ENCODE measurements around the gene C16orf89.
"Not testable (repeated sequence)": the region's sequence is repeated elsewhere in the genome, so short reads cannot be mapped to it uniquely, and the experiment has no call there.

C16orf89 gene

DNA sequence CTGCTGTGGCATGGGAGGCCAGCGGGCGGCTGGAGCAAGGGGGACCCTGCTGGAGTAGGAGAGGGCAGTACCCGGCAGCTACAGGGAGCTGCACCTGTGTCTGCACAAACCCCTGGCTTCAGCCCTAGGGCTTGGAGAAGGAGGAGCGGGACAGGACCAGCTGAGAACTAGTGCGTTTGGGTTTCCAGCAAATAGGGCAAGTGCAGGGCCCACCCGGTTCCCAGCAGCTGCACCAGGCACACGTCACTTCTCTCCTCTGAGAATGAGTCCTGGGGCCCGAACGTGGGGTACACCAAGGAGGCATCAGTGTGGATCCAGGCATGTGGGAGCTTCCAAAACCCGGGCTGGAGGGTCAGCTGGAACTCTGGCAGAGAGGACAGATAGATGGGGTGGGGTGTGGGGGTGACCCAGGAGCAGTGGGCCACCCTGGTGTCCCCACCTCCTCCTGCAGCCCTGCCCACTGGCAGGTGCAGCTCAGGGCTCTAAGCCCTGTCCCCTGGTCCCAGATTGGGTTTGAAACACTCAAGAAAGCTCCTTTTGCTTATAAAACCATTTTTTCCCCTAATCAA lies 5.6 kb downstream of the C16orf89 start:
- no peak for DNase-seq (ENCODE audit: low read depth)

DNA sequence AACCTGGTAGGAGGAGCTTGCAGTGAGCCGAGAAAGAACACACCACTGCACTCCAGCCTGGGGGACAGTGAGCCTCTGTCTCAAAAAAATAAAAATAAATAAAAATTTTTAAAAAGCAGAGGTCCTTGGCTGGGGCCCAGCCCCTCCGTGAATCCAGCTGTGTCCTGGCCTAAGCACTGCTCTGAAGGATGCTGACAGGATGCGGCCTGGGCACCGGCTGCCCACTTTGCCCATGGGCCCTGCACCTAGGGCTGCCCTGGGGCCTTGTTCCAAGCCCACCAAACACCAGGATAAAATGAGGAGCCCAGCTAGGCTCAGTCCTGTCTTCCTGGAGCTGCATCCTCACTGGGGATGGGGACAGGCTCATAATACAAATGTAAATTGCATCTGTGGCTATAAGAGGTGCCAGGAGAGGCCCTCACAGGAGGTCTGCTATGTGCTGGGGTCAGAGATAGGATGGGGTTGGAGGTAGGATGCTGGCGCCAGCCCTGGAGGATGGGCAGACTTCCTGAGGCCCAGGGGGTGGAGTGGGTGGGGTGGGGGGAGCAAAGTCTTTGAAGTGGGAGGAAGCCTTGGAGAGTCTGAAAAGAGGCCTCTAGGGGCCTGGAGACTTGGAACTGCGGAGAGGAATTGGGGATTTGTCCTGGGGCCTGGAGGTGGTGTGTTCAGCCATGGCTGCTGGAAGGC lies 6.2 kb downstream of the C16orf89 start:
- no peak for DNase-seq (ENCODE audit: low read depth)

DNA sequence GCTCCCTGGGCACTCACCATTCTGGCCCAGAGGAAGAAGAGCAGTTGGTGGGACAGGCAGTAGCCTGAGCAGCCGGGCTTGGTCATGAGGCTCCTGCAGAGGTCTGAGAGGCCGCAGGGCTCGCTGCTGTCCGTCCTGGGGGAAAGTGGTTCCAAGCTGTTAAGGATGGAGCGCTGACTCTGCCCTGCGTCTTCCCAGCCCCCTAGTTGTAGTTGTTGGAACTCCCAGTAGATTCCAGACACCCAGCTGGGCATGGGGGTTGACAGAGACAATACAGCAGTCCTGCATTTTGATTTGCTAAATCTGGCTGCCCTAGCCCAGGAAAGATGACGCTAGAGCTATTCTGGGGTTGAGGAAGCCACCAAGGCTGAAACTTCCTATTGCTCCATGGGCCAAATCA lies 7.3 kb downstream of the C16orf89 start:
- DNase-seq (ENCODE audit: low read depth) = no peak

DNA sequence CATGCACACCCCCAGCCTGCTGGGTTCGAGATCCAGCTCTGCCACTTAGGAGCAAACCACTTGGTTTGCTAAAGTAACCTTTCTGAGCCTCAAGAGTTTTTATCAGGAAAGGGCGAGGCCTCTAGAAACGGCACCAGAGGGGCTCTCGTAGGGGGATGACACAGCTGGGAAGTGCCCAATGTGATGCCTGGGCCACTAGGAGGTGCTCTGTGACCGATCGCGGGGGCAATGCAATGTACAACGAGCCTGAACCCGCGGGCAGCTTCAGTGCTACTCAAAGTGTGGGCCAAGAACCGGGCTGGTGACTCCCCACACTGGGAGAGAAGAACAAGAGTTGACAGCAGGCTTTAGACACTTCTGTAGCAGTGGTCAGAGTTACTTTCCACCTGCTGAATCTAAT lies 9.4 kb downstream of the C16orf89 start:
- no peak for DNase-seq (ENCODE audit: low read depth)

DNA sequence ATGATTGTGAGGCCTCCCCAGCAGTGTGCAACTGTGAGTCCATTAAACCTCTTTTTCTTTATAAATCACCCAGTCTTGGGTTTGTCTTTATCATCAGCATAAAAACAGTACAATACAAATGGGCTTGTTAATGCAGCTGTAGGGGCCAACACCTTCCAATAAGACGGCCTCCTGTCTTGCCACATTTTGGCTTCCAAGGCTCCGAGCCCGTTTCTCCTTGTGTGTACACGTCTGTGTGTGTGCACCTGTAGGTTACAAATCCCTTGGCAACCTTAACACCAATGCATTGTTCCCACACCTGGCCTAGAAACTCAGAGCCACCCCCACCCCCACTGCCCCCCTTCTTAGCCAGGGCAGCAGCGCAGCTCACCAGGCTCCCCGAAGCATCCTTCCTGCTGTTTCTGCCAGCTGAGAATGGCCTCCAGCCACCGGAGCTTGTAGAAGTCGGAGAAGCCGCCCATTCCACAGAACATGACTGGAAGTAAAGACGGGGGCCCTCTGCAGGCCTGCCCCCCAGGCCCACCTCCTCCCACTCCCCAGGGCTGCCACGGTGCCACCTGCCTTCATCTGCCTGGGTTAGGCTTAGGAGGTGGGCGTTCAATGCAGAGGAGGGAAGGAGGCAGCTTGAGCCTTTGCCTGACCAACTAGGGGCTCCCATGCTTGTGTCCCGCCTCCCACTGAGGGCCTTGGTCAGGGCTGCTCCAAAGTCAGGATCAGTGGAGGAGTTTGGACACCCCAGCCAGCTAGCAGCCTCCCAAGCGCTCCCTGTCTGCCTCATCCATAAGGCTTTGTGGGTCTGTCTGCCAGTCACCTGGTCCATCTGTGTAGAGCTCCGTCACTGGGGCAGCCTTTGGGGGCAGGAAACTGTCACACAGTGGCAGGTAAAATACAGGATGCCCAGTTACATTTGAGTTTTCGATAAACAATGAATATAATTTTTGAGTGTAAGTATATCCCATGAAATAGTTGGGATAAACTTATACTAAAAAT lies 10.6 kb downstream of the C16orf89 start:
- no peak for DNase-seq (ENCODE audit: low read depth)

DNA sequence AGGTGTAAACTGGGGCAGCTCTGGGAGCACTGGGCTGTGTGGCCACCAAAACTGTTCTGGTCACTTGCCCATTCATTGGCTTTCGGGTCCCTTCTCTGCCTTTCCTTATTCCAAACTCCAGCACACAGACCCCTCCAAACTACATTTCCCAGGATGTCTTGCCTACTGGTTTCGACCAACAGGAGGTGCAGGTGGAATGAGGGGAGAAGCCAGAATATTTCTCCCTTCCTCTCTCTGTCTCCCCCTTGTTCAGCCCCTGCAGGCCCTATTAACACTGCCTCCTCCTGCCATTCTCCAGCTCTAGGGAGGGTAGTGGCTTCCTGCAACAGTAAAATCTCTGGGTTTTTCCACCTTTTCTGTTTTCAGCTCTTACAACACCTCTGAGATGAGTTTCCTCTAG lies 18.8 kb downstream of the C16orf89 start:
- DNase-seq (ENCODE audit: low read depth) = no peak

DNA sequence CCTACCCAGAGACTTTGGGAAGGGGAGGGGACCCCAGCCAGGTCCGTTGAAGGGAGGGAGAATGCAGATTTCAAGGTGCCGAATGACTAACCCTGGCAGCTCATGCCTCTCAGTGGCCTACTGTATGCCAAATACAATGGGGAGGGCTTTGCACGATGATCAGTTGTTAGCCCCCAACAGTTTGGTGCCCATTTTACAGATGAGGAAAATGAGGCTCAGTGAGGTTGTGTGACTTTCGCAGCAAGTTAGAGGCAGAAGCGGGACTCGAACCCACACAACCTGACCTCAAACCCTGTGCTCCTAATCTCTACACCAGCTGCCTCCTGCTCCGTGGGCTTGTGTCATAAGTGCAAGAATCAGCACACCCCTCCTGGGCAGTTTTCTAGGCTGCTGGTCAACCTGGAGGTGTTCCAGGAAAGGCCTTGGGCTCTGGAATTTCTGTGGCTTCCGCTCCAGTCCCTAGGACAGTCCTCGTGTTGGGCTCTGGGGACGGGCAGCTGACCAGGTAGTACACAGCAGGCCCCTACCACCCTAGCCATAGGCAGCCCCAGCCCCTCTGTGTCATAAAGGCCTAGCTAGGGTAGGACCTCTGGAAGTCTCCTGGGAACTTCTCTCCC lies 20.1 kb downstream of the C16orf89 start:
- no peak for DNase-seq (ENCODE audit: low read depth)

DNA sequence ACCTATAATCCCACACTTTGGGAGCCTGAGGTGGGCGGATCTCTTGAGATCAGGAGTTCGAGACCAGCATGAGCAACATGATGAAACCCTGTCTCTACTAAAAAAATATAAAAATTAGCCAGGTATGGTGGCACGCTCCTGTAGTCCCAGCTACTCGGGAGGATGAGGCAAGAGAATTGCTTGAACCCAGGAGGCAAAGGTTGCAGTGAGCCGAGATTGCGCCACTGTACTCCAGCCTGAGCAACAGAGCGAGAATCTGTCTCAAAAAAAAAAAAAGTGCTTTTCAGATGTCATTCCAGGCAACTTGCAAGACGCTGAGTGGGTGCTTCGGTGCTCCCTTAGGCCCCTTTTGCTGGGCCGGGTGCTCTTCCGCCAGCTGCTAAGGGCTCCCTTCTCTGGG lies 21.2 kb downstream of the C16orf89 start:
- not testable (repeated sequence) for DNase-seq (ENCODE audit: low read depth)

DNA sequence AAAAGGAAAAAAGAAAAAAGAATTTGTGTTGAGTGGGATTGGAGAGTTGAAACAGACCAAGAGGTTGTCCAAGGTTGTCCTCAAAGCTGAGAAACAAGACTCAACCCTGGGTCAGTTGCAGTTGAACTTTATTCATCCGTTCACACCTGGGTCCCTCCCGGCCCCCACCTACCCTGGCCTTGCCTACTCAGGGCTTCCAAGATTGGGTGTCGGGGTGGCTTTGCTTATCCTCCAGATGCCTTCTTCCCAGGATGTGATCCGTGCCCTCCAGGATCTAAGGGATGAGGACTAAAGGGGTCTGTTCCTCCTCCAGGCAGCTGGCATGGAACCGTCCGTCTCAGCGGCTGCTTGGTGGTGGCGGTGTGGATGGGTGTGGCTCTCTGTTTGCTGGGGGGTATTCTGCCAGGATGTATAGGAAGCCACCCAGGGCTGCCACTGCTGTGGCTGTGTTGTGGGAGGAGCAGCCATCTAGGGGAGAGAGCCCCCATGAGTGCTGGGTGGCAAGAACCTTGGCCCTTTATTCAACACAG lies 21.7 kb downstream of the C16orf89 start:
- no peak for DNase-seq (ENCODE audit: low read depth)

DNA sequence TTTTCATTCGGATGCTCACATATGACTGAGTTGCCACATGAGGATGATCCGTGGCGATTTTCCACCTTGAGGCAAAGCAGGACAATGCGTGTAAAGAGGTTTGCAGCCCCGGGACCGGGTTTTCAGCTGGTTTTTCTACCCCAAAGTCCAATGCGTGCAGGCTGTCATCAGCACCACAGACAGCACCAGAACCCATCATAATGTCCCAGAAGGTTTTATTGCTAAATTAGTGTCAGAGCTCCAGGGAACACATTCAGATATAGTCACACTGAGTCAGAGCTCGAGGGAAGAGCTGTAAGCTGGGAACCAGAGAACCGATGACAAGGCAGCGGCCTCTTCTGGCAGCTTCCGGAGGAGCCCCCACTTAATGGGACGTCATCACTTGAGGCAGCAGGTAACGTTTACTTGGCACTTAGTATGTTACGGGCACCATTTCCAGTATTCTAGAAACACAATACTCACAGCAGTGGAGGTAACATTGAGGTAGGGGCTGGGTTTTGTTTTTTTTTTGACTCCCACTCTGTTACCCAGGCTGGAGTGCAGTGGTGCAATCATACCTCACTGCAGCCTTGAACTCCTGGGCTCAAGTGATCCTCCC lies 23.1 kb downstream of the C16orf89 start:
- peak; percentile 30 for DNase-seq (ENCODE audit: low read depth)

DNA sequence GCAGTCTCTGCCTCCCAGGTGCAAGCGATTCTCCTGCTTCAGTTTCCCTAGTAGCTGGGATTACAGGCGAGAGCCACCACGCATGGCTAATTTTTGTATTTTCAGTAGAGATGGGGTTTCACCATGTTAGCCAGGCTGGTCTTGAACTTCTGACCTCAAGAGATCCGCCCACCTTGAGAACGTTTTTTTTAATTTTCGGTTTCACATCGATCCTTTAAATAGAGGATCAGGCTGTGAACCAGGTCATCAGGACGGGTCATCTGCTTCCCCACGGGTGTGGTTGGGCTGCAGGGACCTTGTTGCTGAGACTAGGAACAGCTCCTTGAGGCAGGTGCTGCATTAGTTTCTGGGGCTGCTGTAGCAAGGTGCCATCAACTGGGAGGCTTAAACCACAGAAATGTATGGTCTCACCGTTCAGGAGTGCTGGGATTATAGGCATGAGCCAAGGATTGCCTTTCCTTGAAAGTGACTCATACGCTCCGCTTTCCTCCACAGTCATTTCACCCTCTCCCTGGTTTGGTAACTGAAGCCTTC lies 24.1 kb downstream of the C16orf89 start:
- DNase-seq (ENCODE audit: low read depth) = peak; percentile 22

DNA sequence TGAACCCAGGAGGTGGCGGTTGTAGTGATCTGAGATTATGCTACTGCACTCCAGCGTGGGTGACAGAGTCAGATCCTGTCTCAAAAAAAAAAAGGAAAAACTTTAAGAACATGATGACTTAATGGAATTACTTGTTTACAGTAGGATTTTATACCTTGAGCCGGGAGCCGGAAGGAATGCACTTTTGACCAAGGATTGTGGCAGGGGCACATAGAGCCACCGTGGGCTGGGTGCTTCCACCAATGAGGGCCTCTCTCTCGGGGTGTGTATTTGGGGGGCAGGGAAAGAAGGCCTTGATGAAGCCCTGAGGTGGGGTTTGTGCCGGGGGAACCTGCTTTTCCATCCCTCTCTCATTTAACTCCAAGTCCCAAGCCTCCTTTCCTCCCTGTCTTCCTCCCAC lies 25.3 kb downstream of the C16orf89 start:
- DNase-seq (ENCODE audit: low read depth) = no peak

DNA sequence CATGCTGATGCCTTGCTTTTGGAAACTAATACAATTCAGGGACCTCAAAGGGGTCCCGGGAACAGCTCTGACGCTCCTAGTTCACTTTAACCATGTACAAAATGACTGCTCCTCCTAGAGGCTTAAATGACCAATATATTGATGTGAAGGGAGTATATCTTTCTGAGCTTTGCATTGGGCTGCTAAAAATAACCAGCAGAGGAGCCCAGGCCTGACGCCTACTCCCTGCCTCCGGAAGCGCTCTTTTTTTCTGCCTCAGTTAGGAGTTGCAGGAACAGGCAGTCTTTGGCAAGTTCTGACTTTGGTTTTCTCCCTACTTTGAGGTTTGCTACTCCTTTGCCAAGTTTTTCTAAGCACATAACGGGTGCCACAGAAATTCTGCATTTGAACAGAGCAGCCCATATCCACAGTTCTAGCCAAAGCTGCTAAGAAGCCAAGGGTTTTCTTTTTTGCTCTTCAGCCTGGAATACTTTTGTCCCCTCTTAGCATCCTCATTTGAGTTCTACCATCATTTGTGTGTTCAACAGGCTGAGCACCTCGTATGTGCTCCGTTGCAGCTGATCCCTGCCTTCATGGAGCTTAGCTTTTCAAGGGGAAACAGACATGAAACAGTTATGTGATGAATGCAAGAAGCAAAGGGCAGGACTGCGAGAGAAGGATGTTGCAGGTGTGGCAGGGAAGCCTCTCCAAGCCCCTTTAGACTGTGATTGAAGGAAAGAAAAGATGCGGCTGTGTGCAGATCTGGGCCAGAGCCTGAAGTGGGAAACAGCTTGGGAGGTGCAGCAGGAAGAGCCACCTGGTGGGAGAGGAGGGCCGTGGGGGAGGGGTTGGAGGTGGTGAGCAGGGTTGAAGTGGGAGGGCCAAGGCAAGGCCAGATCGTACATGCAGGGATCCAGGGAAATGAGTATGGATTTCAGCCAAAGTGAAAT lies 29.3 kb downstream of the C16orf89 start:
- no peak for DNase-seq (ENCODE audit: low read depth)

DNA sequence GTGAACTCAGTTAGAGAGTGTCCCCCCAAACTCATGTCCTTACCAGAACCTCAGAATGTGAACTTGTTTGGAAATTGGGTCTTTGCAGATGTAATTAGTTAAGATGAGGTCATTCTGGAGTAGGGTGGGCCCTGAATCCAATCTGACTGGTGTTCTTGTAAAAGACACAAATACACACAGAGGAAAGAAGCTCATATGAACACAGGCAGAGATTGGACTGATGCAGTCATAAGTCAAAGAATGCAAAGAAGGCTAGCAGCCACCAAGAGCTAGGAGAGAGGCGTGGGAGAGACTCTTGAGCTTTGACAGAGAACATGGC lies 29.9 kb downstream of the C16orf89 start:
- DNase-seq (ENCODE audit: low read depth) = no peak

DNA sequence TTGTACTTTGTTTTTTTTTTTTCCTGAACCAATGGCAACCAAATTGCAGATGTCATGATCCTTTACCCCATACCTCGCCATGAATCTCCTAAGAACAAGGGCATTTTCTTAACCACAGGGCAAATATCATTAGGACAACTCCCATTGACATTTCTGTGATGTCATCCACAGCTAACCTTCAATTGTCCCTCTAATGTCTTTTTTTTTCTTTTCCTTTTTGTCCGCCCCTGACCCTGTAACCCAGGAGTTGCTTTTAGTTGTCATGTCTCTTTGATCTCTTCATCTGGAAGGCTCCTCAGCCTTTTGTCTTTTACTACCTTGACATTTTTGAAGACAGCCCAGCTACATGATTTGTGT lies 31.6 kb downstream of the C16orf89 start:
- DNase-seq (ENCODE audit: low read depth) = no peak

DNA sequence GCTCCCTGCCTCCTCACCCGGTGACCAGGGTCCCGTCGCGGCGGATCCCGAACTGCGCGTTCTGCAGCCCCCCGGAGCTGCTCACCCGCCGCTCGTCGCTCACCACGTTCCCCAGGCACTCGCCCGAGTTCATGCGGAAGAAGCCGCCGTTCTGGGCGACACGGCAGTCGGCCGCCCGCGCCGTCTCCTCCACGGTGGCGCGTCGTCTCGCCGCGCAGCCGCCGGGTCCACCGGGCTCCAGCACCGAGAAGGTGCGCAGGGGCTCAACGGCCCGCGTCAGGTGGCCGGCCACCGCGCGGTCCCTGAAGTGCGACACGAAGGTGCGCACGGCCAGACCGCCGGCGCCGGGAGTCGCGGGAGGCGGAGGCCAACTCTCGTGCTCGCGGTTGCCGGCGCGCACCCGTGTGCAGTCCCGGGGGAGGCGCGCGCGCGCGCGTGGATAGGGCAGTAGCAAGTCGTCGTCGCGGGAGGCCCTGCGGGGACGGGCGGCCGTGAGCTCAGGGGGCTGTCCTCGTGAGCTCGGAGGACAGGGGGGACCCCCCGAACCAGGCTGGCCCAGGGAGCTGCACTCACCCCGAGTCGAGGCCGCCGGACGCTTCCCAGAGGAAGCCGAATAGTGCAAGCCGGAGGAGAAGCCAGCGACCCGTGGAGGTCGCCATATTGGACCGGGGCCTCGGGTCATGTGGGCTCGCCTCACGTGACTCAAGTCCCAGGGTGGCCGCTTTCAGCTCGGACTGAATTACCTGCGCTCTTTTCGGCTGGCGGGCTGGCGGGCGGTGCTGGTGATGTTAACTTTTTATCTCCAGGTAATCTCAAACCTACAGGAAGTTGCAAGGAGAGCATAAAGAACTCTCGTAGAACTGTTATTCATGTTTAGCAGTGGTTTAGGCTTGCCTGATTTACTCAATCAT lies 32.2 kb downstream of the C16orf89 start, which contains the start of gene NAGPA:
Gene NAGPA (minus strand): TSS at position 680 of the 911 bp plus-strand sequence. CDS start 21 bp downstream, at position 659.
- peak; percentile 30 for DNase-seq (ENCODE audit: low read depth)

DNA sequence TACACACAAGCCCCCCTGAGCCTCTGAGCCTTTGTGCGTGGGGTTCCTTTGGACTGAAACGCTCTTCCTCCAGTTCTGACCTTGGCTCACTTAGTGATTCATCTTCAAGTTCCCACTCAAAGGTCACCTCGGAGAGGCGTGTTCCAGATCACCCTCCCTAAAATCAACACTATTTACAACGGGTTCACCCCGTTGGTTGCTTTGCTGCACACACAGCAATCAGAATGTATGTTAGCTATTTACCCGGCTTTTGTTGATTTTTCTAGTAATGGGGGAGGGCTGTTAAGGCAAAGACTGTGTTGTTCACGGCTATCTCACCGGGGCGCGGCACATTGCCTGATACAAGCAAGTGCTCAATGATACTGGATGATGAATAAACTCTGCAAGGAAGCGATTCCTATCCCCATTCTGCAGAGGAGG lies 33.0 kb downstream of the C16orf89 start:
- DNase-seq (ENCODE audit: low read depth) = no peak

DNA sequence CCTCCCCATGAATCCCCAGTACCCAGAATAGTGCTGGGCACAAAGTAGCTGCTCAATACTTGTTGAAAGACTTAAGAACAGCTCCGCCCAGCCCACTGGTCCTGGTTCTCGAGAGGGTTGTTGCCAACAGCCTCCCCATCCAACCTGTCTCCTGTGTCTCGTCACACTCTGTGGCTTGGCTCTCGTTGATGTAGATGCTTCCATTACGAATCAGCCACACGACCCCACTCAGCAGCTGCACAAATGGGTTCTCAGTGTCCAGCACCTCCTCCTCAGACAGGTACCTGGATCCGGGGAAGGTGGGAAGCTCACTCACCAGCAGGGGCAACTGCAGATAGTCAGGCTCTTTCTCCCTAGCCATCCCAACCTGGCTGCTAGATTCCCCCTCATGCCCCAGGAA lies 34.2 kb downstream of the C16orf89 start:
- no peak for DNase-seq (ENCODE audit: low read depth)

DNA sequence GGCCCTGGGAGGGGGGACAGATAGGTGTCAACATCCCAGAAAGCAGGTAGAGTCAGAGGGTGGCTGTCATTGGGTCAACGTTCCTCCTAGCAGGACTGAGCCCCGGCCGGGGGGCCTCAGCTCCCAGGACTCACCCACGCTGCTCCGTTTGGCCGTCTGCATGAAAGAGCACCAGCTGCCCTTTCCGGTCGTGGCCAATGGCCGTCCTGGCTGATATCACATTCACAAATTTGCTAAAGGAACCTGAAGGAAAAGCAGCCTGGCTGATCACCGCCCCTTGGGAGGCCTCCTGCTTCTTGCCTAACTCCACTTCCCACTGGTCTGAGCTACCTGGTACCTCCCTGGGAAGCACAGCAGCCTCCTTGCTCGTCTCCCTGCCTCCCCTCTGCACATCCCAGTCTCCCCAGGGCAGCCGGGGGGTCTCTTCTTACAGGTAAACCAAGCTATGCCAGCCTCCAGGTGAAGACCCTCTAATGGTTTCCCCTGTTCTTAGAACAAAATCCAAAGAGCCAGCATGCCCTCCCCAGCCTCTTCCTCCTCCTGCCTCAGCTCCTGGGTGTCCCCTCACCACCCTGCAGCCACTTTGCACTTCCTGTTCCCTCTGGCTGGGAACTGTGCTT lies 35.4 kb downstream of the C16orf89 start:
- DNase-seq (ENCODE audit: low read depth) = no peak
